ENCODE measurements around the gene DLGAP1. TPM values are rescaled to one million over a fixed set of nuclear protein-coding genes. Genes with fewer than 3 reads are reported as not detected.

Gene DLGAP1
- total and polyA plus RNA-seq, 4 donors = 0.06 to 1.2 (median 0.17) TPM; not detected in 1

- TF ChIP-seq RXRA (IDR thresholded peaks at IDR 0.05) = no peak
- no peak for TF ChIP-seq FOXA2 (IDR thresholded peaks at IDR 0.05)
- TF ChIP-seq REST (IDR thresholded peaks at IDR 0.05) = no peak
- TF ChIP-seq EGR1 (IDR thresholded peaks at IDR 0.05; ENCODE audit: low read depth in 2 of 2) = no peak
- no peak for TF ChIP-seq GABPA (IDR thresholded peaks at IDR 0.05 in 1 of 2, conservative IDR thresholded peaks at IDR 0.05 in 1 of 2)
- no peak for TF ChIP-seq MAX (IDR thresholded peaks at IDR 0.05)
- TF ChIP-seq HNF4A (conservative IDR thresholded peaks at IDR 0.05) = no peak
- TF ChIP-seq JUND (IDR thresholded peaks at IDR 0.05) = no peak
- TF ChIP-seq CTCF (IDR thresholded peaks at IDR 0.05; ENCODE audit: low read depth, low read length, missing input control) = no peak
- no peak for TF ChIP-seq ZBTB33 (IDR thresholded peaks at IDR 0.05)
- no peak for TF ChIP-seq SP1 (IDR thresholded peaks at IDR 0.05)
- TF ChIP-seq RAD21 (IDR thresholded peaks at IDR 0.05) = no peak
- Histone ChIP-seq H3K27ac (ENCODE audit: low read depth in 1 of 2, low read length in 2 of 2) (no peak overlapping the region), H3K36me3 (ENCODE audit: control insufficient read depth in 4 of 4, insufficient read depth in 3 of 4, low read depth in 1 of 4, low read length in 3 of 4) (no peaks in the 10 kb centered on the region), H3K9ac (ENCODE audit: low read depth in 1 of 2, low read length in 2 of 2) (no peak overlapping the region), H3K27me3 (ENCODE audit: control insufficient read depth in 4 of 4, insufficient read depth in 4 of 4, low read length in 3 of 4) (peaks cover 0 to 3% (median 0%) of the 10 kb centered on the region in 4 donors), H3K9me3 (ENCODE audit: control insufficient read depth in 4 of 4, low read length in 3 of 4) (no peaks in the 10 kb centered on the region), H3K4me1 (ENCODE audit: control insufficient read depth in 4 of 4, insufficient read depth in 4 of 4, low read length in 3 of 4) (no peaks in the 10 kb centered on the region), H3K4me3 (ENCODE audit: low read depth in 1 of 3, low read length in 3 of 3) (no peak overlapping the region)
- WGBS = 67% methylated on average over 7 of the region's 7 CpGs
- DNase-seq (ENCODE audit: low spot score) = no peak
These were observed 335.9 kb downstream of the DLGAP1 start for GRCh38 chr18:4119127-4119648.

- Histone ChIP-seq H3K27me3 (ENCODE audit: control insufficient read depth in 4 of 4, insufficient read depth in 4 of 4, low read length in 3 of 4) (no peaks in the 10 kb centered on the region), H3K27ac (ENCODE audit: low read depth in 1 of 2, low read length in 2 of 2) (no peak overlapping the region), H3K4me1 (ENCODE audit: control insufficient read depth in 4 of 4, insufficient read depth in 4 of 4, low read length in 3 of 4) (no peaks in the 10 kb centered on the region), H3K9ac (ENCODE audit: low read depth in 1 of 2, low read length in 2 of 2) (no peak overlapping the region), H3K9me3 (ENCODE audit: control insufficient read depth in 4 of 4, low read length in 3 of 4) (no peaks in the 10 kb centered on the region), H3K4me3 (ENCODE audit: low read depth in 1 of 3, low read length in 3 of 3) (no peak overlapping the region), H3K36me3 (ENCODE audit: control insufficient read depth in 4 of 4, insufficient read depth in 3 of 4, low read depth in 1 of 4, low read length in 3 of 4) (no peaks in the 10 kb centered on the region)
- WGBS = 81% methylated on average over 1 of the region's 1 CpG
- no peak for TF ChIP-seq TAF1 (conservative IDR thresholded peaks at IDR 0.05)
- no peak for TF ChIP-seq YY1 (IDR thresholded peaks at IDR 0.05)
- no peak for TF ChIP-seq JUND (IDR thresholded peaks at IDR 0.05)
- no peak for TF ChIP-seq NR2F2 (IDR thresholded peaks at IDR 0.05)
- DNase-seq (ENCODE audit: low spot score) = no peak
These were observed 347.1 kb downstream of the DLGAP1 start for GRCh38 chr18:4108016-4108415.

Measured in liver (tissue), 9 donors.